KBM-7 (cell line): Measurements from ENCODE around the gene WFIKKN2.

ENCODE experiments used
- DNase-seq: peaks from one replicate; pipeline ENCODE4 v3.0.0-alpha.2; 2015
- in situ Hi-C: fragments of 300-500 bp; cut with MboI; formaldehyde crosslinking; loops from 2 replicates; pipeline ENCODE4 v1.14.3; 2020; ENCODE audit warnings: low sequenced_read_pairs, low pct_unique_long_range_greater_than_20kb, mixed read lengths

WFIKKN2 gene

DNA sequence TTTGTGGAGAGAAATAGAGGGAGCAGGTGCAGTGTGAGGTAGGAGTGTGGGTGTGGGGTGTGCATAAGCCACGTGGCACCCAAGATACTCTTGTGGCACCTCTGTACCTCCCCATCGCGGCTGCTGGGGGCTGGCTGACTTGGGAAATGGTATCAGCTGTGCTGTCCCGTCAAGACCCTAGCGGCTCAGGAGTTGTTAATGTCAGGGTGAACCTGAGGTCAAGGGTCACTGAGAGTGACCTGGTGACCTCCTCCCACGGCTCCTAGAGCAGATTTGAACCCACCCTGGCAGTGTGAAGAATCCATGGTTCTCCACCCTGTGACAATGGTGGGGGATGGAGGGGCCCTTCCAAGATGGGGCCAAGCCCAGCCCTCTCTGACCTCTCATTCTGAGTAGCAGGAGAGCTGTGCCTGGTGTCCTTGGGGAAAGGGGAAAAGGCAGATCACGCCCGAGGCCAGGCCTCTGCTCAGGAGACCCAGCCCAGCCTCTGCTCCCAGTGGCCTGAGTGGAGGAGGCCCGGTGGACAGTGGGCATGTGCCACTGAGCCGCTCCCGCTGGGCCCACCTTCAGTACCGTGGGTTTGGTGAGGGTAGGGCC, 3.0 kb upstream of the WFIKKN2 start:
- in situ Hi-C loops: no loop called here
- DNase-seq: no peak

DNA sequence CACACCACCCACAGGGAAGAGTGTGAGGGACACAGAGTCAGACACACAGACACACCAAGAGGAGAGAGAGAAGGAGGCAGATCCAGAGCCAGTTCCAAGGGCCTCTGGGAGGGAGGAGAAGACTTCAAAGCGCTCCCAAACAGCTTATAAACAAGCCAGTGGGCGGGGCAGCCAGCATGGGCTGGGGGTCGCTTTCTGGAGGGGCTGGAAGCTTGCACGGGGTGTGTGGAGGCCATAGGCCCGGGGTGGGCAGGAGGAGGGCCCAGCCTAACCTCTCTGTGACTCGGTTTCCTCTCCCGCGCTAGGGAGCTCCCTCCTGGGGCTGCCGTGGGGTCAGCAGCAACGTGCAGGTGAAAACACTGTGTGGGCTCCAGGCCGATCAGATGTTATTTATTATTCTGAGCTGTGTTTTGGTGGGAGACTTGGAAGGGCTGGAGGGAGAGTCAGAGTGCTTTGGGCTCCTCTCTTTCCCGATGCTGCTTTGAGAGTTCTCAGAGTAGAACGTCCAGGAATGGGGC, 2.5 kb upstream of the WFIKKN2 start:
- DNase-seq: no peak
- in situ Hi-C loops: no loop called here

DNA sequence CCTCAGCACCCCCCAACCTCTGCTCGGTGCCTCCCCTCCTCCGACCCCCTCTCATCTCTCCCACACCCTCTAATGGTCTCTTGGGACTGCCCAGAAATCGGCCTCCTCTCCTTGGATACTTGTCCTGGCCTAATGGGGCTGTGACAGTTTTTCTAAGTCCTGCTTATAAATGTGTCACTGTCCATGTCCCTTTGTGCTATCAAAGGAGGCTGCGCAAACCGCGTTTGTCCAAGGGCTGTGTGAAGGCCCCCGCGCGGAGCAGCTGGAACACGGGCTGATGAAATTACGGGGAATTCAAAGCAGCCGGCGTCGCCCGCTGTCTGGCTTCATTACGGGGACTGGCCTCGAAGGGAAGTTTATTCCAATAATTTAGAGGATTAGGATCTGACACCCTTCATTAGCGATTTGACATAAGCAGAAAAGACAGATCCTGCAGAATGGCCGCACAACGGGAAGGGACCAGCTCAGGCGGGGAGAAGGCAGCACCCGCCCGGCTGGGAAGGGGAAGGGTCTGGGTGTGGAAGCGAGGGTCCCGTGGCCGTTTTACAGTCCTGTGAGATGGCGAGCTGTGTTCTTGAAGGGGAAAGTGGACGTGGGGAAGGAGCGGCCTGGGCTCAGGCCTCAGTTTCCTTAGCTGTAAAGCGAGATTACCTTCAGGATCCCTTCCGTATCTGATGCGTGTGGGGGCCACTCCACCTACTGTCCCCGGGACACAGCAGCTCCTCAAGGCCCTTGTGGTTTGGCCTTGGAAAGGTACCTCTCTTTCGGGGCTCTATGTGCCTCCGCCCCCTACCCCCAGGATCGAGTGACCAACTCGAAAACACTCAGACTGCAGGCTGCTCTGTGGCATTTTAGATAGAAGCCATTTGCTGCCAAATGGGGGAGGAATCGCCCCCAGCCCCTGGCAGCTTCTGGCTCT, 1.6 kb upstream of the WFIKKN2 start:
- in situ Hi-C loops: no loop called here
- no peak for DNase-seq

DNA sequence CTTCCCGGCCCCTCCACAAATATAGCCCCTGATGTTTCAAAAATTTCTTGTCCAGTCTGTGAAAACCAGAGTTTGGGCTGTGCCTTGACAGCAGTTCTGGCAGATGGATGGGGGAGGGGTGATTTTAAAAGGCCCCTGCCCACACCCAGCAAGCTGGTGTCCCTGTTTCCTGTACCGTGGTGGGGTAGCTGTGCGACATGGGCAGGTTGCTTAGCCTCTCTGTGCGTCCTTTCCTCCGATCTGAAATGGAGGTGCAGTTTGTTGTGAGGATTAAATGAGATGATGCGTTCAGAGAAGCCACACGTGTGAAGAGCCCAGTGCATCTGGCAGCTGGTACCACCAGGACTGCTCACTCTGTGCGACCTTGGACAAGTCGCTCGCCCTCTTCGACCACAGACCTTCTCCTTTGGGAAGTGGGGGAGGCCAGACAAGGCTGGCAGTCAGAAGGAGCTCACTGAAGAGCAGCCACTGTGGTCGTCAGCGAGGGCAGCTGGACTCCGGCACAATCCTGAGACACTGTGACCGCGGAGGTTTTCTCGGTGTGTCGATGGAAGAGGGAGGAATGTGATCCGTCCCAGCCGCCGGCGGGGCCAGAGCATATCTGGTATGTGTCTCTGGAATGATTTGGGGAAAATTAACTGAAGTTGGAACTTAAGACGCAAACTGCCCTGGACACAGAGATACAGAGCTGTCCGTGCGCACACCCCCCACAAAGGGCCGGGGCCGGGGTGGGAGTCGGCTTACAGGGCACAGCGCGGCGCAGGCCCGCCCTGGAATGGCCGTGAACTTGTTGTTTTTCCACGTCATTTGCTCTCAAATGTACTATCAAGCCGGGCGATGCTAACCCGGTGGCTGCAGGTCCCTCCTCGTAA, 721 bp upstream of the WFIKKN2 start:
- in situ Hi-C loops: no loop called here

DNA sequence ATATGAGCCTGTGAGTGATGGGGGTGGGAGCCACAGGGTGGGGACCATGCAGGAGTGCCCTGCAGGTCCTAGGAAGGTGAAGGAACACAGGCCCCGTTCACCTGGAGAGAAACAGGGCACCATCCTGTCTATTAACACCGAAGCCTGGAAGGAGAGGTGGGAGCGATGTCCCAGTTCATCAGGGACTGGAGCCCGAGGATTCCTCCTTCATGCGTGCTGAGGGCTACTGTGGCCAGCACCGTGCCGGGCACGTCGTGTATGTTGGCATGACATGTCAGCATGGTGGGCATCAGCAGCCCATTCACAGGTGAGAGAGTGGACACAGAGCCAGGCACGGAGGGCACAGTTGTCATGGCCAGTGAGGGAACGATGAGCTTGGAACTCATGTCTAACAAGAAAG, 1.4 kb downstream of the WFIKKN2 start:
- in situ Hi-C loops: no loop called here
- DNase-seq: no peak

More for the DNA sequence above, 721 bp upstream of the WFIKKN2 start:
- DNase-seq: no peak

DNA sequence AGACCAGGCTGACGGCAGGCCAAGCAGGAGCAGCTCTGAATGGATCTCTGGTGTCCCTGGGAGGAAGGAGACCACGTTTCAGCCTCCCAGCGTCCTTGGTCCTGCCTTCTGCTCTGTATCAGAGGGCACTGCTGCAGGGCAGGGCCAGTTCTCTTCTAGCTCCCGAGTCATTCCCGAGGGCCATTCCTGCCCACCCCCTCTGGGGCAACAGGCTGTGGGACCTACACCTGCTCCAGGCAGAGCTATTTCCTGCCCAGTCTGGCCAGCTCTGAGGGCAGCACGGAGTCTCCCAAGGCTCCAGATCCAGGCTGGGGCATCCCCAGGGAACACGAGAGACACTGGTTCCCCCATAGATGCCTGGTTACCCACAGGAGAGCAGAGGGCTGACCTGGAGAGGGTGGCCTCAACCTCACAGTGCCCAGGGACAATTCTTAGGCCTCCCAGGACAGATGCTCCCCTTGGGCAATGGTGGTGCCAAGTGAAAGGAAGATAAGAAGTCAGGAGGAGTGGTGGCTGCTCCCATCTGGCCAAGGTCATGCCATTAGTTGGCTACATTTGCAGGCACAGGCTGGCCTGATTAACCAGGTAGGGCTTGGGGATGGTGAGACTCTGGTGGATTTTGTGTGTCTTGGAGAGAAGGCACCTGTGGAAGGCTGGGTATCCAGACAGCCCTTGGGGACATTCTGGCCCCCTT, 2.0 kb downstream of the WFIKKN2 start:
- in situ Hi-C loops: no loop called here
- no peak for DNase-seq

DNA sequence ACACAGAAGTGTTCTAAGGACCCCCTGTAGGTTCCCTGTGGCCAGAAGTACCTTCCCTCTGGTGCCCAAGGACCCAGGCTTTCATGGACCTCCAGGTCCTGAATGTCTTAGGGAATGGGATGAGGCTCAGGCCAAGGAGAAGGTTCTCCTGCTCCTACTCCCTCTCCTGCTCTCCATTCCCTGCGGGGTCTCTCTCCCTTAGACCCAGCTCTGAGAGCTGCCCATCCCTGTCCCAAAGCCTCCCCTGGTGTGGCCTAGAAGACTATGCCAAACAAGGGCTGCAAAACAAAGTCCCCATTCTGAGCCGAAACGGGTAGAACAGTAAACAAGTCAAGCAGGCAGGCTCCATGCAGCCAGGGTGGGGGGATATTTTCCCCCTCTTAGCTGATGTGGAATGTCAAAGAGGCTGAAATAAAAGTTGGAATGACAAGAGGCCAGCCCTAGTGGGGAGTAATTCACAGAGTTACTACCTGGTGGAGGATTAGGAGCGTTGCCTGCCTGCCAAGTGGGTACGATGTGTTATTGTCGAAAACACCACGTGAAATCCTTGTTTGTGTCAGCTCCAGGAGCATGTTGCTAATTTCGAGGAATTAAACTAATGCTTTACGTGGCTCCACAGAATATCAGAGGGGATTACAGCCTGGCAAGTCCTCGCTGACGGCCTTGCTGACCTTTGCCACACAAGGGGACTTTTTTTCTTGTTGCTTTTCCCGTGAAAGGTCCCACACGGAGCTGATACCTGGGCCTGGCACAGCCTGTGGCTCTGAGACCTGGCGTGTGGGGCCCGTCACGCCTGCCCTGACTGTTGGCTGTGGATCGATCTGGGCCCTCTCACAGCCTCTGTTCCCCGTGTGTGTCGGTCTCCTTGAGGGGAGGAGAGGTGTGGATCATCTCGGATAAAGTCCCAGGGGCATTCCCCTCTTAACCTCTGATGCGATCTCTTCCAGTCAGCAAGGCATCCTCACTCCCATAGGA, 2.9 kb downstream of the WFIKKN2 start:
- in situ Hi-C loops: no loop called here
- no peak for DNase-seq

DNA sequence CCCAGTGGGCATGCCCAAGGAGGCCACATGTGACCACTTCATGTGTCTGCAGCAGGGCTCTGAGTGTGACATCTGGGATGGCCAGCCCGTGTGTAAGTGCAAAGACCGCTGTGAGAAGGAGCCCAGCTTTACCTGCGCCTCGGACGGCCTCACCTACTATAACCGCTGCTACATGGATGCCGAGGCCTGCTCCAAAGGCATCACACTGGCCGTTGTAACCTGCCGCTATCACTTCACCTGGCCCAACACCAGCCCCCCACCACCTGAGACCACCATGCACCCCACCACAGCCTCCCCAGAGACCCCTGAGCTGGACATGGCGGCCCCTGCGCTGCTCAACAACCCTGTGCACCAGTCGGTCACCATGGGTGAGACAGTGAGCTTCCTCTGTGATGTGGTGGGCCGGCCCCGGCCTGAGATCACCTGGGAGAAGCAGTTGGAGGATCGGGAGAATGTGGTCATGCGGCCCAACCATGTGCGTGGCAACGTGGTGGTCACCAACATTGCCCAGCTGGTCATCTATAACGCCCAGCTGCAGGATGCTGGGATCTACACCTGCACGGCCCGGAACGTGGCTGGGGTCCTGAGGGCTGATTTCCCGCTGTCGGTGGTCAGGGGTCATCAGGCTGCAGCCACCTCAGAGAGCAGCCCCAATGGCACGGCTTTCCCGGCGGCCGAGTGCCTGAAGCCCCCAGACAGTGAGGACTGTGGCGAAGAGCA, 4.4 kb downstream of the WFIKKN2 start:
- in situ Hi-C loops: no loop called here
- DNase-seq: no peak

DNA sequence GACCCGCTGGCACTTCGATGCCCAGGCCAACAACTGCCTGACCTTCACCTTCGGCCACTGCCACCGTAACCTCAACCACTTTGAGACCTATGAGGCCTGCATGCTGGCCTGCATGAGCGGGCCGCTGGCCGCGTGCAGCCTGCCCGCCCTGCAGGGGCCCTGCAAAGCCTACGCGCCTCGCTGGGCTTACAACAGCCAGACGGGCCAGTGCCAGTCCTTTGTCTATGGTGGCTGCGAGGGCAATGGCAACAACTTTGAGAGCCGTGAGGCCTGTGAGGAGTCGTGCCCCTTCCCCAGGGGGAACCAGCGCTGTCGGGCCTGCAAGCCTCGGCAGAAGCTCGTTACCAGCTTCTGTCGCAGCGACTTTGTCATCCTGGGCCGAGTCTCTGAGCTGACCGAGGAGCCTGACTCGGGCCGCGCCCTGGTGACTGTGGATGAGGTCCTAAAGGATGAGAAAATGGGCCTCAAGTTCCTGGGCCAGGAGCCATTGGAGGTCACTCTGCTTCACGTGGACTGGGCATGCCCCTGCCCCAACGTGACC, 5.0 kb downstream of the WFIKKN2 start:
- no peak for DNase-seq

DNA sequence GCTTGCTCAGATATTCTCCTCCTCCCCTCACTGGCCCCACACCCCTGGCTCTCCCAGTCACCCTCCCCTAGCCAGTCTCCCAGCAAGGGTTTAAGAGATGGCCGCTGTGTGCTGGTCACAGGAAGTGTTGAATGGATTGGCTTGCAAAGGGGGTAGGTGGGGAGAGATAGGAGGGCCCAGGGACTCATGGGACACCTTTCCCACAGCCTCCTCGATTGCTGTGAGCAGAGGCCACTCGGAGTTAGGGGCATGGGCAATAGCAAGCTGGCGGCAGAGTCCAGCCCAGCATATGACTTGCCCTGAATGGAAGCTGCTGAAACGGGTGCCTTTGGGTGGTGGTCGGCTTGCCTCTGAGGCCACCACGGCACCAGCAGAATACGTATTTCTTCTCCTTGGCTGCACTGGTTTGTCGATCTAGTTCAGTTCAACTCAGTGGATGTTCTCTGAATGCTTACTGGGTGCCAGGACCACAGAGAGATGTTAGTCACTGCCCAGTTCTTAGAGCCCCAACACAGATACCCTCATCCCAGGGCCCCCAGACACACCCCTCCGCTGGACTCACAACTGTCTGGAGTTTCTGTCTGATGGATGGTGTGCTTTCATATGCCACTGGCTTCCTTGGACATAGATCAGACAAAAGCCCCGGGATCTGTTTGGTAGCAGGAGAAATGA, 6.0 kb downstream of the WFIKKN2 start:
- DNase-seq: no peak
- in situ Hi-C loops: no loop called here

More for the DNA sequence above, 5.0 kb downstream of the WFIKKN2 start:
- in situ Hi-C loops: no loop called here

DNA sequence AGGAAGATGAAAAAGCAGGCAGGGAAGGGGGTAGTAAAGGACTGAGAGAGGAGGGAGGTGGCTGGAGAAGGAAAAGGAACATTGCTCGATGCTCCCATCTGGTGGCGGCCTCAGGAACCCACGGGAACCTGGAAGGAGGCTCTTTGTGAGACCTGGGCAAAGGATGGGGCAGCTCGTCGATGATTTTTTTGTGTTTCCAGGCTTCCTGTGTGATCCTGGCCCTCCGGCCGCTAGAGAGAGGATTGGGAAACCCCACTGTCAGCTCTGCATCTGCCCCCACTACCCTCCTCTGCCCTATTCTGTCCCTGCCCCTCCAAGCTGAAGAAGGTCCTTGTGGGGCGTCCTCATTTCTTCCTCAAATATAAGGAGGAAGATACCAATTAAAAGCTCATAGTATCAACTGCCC, 6.6 kb downstream of the WFIKKN2 start:
- peak; percentile 89 for DNase-seq

DNA sequence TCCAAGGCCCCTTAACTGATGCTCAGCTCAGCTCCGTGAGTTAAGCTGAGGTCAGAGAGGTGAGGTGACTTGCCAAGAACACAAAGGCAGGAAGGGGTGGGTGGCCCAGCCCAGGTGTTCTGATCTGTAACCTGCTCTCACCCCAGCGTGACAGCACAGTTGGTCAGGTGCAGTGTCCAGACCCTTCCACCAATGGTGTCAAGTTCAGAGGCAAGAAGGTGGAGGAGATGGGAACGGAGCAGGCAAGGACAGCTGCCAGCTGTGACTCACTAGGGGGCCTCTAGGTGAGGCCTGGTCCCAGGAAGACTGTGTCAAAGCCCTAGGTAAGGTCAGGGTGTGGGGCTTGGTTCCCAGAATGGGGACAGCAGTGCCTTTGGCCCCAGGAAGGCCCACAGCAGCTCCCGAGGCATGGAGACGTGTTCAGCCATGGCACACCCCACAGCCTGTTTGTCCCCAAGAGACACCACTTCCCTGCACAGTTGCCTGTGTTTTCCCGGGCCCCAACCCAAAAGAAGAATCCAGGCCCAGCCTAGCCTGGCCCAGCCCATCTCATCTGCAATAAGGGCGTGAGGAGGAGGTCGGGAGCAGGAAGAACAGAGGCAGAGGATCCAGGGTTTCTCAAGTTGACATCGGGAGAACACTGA, 7.2 kb downstream of the WFIKKN2 start:
- DNase-seq: no peak
- in situ Hi-C loops: no loop called here

More for the DNA sequence above, 6.6 kb downstream of the WFIKKN2 start:
- in situ Hi-C loops: no loop called here

DNA sequence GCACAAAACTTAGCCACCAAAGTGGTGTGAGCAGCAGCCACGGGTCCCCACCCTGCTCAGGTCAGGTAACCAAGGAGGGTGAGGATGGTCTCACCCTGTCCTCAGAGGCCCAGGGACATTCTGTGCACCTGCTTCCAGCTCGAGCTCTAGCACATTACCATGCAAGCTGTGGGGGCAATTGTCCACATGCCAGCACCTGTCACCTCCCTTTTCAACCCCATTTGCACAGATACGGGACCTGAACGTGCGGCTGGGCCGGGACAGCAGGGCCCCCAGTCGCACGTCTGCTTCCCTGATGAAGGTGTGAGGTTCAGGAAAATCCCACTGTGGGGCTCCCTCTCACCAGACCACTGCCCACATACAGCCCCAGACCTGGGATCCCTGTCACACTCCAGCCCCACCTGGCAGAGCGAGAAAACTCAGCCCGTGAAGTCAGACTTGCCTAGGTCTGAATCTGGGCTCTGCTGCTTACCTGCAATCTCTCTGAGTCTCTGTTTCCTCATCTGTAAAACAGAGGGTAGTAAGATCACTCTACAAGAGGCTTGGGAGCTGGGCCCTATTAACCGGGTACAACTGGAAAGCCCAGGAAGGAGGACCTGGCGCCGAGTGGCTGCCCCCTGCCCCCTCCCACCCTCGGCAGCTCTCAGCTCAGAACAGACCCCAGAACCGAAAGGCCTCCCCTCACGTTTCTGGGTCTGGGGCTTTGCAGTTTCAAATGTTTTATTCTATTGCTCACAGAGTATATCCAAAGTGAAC, 7.9 kb downstream of the WFIKKN2 start:
- no peak for DNase-seq
- in situ Hi-C loops: no loop called here

DNA sequence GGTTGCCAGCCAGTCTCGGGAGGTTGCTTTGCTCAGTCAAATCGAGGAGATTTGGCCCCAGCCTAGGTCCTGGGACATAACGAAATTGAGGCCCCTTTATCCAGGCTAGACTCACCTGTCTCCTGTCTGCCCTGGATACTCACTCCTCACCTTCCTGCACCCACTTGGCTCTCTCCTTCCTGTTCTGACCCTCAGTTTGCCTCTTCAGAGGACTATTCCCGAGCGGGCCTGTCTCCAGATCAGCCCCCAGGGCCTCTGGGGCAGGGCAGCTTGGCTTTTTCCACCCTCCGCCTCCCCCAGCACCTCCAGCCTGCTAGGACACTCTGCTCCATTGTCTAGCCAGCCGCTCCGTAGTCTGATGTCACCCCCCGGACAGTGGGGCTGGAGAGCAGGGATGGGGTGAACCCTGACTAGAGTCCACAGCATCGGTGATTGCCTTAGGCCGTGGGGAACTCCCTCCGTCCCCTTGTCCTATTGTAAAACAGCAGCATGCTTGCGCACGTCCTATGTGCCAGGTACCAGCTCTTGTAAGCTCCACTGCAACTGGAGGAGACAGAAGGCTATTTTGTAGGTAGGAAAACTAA, 8.8 kb downstream of the WFIKKN2 start:
- no peak for DNase-seq
- in situ Hi-C loops: no loop called here
